ENCODE measurements around the gene KRTAP19-3.

KRTAP19-3 gene

Small RNA genes lying within 50 kb of the gene (small RNA-seq; reads per million reads assigned to genes)
- gene AP000567.1 (0 reads per million in 2 experiments), gene KRTAP19-10P (0 reads per million in 2 experiments), gene KRTAP19-11P (0 reads per million in 2 experiments), gene KRTAP19-9P (0 reads per million in 2 experiments)

All from SK-N-DZ (cell line).